ENCODE data around the gene MZT1. TPM values are rescaled to one million over a fixed set of nuclear protein-coding genes. Genes with fewer than 3 reads are reported as not detected.
"Not testable (repeated sequence)": the region's sequence is repeated elsewhere in the genome, so short reads cannot be mapped to it uniquely, and the experiment has no call there.

MZT1 gene
- total RNA-seq, 3 donors from 2014 or later: 3.0 to 7.8 (median 5.7) TPM

- no peak for TF ChIP-seq CTCF (IDR thresholded peaks at IDR 0.05)
- peaks cover 20% of the 10 kb centered on the region for H3K4me1 ChIP-seq (ENCODE audit: low read depth)
- DNase-seq (peak; percentile 54 to 83 (median 74)), ATAC-seq (peak; percentile 52)
- H3K36me3 ChIP-seq (ENCODE audit: low read depth): no peaks in the 10 kb centered on the region
- intact Hi-C loops (cut with DNase I, micrococcal nuclease): no loop called here
- H3K4me3 ChIP-seq: peak overlapping the region; percentile 71
- H3K9me3 ChIP-seq: no peaks in the 10 kb centered on the region
Measured at GRCh38 chr13:72726726-72727416, 558 bp downstream of the MZT1 start.

- H3K9me3 ChIP-seq; ATAC-seq; H3K36me3 ChIP-seq (ENCODE audit: low read depth); DNase-seq; intact Hi-C loops (cut with DNase I, micrococcal nuclease); H3K4me3 ChIP-seq: not testable (repeated sequence)
- peaks cover 20% of the 10 kb centered on the region for H3K4me1 ChIP-seq (ENCODE audit: low read depth)
Measured at GRCh38 chr13:72726185-72726584, 1.2 kb downstream of the MZT1 start.

GRCh38 chr13:72716776-72717175, 10.7 kb downstream of the MZT1 start:
- no peak for ATAC-seq
- Histone ChIP-seq H3K4me1 (ENCODE audit: low read depth) (no peaks in the 10 kb centered on the region), H3K36me3 (ENCODE audit: low read depth) (no peaks in the 10 kb centered on the region), H3K4me3 (no peak overlapping the region), H3K9me3 (peaks cover 3% of the 10 kb centered on the region)
- DNase-seq: no peak
- intact Hi-C loops (cut with DNase I, micrococcal nuclease): no loop called here
- TF ChIP-seq CTCF (IDR thresholded peaks at IDR 0.05): no peak

- intact Hi-C loops (cut with DNase I, micrococcal nuclease): no loop called here
- no peak for ATAC-seq
Measured at GRCh38 chr13:72700509-72700908, 26.9 kb downstream of the MZT1 start.

GRCh38 chr13:72698164-72698563, 29.3 kb downstream of the MZT1 start:
- ATAC-seq: no peak
- Histone ChIP-seq H3K36me3 (ENCODE audit: low read depth) (no peaks in the 10 kb centered on the region), H3K4me3 (no peak overlapping the region), H3K9me3 (peaks cover under 1% of the 10 kb centered on the region), H3K4me1 (ENCODE audit: low read depth) (no peaks in the 10 kb centered on the region)
- intact Hi-C loops (cut with DNase I, micrococcal nuclease): no loop called here
- DNase-seq: no peak
- no peak for TF ChIP-seq CTCF (IDR thresholded peaks at IDR 0.05)

More at GRCh38 chr13:72700509-72700908, 26.9 kb downstream of the MZT1 start:
- TF ChIP-seq CTCF (IDR thresholded peaks at IDR 0.05): no peak
- Histone ChIP-seq H3K9me3 (no peaks in the 10 kb centered on the region), H3K36me3 (ENCODE audit: low read depth) (no peaks in the 10 kb centered on the region), H3K4me3 (no peak overlapping the region), H3K4me1 (ENCODE audit: low read depth) (no peaks in the 10 kb centered on the region)
- DNase-seq: no peak

- intact Hi-C loops (cut with DNase I, micrococcal nuclease): no loop called here
- Histone ChIP-seq H3K36me3 (ENCODE audit: low read depth) (no peaks in the 10 kb centered on the region), H3K4me1 (ENCODE audit: low read depth) (no peaks in the 10 kb centered on the region), H3K4me3 (no peak overlapping the region), H3K9me3 (peaks cover 4% of the 10 kb centered on the region)
- no peak for DNase-seq
- TF ChIP-seq CTCF (IDR thresholded peaks at IDR 0.05): no peak
- ATAC-seq: no peak
Measured at GRCh38 chr13:72696579-72696978, 30.9 kb downstream of the MZT1 start.

All from mucosa of descending colon (tissue), 3 donors.